ENCODE data around the gene ZNF628.
A peak's percentile ranks its signal among the peaks of the same experiment; 100 is the strongest.

The ZNF628 gene

GRCh38 chr19:55449469-55449868, 26.9 kb upstream of the ZNF628 start:
- no peak for DNase-seq (ENCODE audit: low read depth in 2 of 3, low spot score in 2 of 3)

DNA sequence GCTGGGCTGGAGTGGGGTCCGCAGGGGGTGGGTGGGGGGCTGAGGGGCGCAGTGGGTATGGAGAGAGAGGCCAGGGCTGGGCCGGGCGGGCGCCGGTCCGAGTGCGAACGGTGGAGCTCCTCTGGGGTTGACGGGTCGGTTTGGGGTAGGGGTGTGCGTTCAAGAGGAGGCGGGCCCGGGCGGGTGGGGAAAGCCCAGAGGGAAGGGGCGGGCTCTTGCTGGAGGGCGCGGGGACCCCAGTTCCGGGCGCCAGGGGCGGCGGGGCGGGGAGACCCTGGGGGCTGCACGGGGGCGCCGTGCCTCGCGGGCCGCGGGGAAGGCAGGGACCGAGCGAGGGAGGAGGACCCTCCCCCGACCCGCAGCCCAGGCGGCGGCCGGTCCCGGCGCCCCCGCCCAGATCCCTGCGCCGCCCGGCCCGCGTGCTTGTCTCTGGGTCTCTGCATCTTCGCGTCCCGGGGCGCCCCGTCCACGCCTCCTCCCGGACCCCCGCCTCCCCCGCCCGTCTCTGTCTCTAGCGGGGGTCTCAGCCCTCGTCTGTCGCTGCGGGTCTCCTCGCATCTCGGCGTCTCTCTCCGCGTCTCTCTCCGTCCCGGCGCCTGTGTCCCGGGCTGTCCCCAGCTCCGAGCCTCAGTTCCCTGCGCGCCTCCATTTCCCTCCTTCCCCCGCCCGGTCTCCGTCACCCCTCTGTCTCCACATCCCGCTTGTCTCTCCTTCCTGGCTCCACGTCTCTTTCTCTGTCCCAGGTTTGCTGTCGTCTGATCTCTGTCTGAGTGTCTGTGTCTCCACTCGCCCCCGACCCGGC, 25.1 kb upstream of the ZNF628 start:
- no peak for DNase-seq (ENCODE audit: low read depth in 2 of 3, low spot score in 2 of 3)

DNA sequence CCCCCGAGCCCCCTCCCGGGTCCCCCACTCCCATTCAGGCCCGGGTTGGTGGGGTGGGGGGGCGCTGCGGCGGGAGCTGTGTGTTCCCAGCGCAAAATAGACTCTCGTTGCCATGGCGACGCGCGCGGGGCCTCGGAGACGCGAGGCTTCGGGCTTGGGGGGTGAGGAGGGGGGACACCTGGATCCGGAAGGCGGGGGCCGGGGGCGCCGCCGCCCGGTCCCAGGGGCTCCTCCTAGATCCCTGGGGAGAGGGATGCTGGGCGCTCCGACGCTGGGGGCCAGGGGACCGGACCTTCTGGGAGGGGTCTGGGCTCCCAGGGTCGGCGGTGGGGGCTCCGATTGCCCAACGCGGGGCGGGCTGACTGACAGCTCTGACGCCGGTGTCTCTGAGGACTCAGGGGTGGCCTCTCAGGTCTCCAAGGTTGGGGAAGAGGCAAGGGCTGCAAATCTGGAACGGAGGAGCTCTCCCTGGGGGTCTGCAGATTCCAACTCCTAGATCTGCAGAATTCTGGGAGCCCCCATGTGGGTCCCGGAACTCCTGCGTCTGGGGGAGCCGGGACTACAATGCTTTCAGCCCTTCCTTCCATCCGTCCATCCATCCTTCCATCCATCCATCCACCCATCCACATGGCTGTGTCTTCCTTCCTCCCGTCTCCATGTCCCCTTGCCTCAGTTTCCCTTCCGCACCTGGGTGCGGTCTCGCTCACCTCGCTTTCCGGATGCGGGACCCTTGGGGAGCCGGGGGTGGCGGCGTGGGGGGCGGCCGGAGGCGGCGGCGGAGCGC, 24.3 kb upstream of the ZNF628 start:
- DNase-seq (ENCODE audit: low read depth in 2 of 3, low spot score in 2 of 3): no peak

DNA sequence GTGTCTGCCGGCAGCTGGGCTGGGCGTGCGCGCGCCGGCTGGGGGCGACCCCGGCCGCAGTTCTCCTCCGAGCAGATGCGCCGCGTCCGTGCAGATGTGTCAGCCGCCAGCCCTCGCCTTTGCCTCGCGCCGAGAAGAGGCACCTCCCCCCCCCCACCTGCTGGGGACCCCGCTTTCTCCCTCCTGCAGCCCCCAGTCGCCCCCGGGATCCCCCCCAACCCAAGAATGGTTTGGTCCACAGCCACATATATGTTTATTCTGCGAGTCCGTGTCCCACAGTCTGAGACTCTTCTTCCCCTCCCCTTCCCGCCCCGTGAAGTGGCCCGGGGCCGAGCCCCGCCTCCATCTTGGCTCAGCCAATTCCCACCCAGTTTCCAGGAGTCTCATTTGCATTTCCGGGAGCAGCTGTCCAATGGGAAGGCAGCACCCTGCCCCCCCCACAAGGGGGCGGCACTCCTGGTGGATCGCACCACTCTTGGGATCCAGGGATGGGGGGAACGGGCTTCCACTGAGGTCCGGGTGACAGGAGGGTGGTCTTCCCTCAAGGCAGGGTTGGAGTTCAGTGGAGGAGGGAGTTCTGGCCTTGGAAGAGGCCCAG, 23.6 kb upstream of the ZNF628 start:
- no peak for DNase-seq (ENCODE audit: low read depth in 2 of 3, low spot score in 2 of 3)

GRCh38 chr19:55453511-55454260, 22.7 kb upstream of the ZNF628 start:
- DNase-seq (ENCODE audit: low read depth in 2 of 3, low spot score in 2 of 3): no peak

DNA sequence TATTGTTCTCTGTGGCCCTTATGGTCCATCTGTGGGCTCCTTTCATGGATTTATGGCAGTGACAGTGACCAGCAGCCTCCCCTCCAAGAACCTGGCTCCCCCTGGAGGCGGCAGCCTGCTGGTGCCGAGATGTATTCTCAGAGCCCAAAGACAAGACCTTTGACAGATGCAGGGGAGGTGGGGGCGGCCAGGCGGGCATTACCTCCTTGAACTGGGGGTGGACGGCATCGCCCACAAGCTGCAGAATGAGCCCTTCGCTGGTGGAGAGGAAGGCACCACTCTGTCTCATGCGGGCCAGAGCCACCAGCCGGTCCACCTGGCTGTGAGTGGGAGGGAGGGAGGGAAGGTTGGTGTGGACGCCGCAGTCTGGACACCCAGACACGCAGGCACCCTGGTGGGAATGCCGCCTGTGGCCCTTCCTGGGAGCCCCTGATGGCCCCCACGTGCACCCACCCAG, 21.6 kb upstream of the ZNF628 start:
- no peak for DNase-seq (ENCODE audit: low read depth in 2 of 3, low spot score in 2 of 3)

DNA sequence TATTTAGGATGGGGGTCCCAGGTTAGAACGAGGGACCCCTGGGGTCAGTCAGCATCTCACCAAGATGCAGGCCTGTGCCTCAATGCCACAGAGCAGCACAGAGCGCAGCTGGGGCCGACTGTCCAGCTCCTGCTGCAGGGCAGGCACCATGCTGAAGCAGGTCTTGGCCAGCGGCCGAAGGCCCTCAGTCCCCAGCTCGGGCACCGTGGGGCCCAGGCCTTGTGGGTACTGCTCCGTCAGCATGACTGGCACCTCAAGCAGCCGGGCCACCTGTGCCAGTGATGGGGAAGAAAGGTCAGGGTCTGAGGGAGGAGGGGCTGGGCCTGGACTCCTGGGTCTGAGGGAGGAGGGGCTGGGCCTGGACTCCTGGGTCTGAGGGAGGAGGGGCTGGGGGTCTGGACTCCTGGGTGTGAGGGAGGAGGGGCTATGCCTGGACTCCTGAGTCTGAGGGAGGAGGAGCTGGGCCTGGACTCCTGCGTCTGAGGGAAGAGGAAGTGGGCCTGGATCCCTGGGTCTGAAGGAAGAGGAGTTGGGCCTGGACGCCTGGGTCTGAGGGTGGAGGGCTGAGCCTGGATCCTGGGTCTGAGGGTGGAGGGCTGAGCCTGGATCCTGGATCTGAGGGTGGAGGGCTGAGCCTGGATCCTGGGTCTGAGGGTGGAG, 20.7 kb upstream of the ZNF628 start:
- no peak for DNase-seq (ENCODE audit: low read depth in 2 of 3, low spot score in 2 of 3)

GRCh38 chr19:55456347-55456746, 20.1 kb upstream of the ZNF628 start:
- DNase-seq (ENCODE audit: low read depth in 2 of 3, low spot score in 2 of 3): no peak

GRCh38 chr19:55457683-55458457, 18.5 kb upstream of the ZNF628 start:
- DNase-seq (ENCODE audit: low read depth in 2 of 3, low spot score in 2 of 3): no peak

DNA sequence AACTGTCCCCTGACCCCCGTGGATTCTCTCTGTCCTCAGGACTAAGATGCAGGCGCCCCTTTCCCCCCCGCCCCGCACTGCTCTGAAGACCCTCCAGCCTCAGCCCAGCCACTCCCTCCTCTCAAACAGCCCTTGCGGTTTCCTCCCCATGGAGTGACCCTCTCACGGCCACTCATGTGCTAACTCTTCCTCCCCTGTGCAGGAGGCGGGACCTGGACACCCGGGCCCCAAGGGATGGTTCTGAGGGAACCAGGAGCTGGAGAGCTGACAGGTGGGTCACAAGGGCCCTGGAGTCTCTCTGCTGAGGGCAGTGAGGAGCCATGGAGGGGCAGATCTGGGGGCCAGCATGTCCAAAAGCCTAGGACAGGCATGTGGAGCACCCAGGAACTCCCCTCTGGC, 16.9 kb upstream of the ZNF628 start:
- no peak for DNase-seq (ENCODE audit: low read depth in 2 of 3, low spot score in 2 of 3)

GRCh38 chr19:55459950-55460657, 16.3 kb upstream of the ZNF628 start:
- no peak for DNase-seq (ENCODE audit: low read depth in 2 of 3, low spot score in 2 of 3)

- DNase-seq (ENCODE audit: low read depth in 2 of 3, low spot score in 2 of 3): no peak
These were observed 15.7 kb upstream of the ZNF628 start for GRCh38 chr19:55460670-55461258.

DNA sequence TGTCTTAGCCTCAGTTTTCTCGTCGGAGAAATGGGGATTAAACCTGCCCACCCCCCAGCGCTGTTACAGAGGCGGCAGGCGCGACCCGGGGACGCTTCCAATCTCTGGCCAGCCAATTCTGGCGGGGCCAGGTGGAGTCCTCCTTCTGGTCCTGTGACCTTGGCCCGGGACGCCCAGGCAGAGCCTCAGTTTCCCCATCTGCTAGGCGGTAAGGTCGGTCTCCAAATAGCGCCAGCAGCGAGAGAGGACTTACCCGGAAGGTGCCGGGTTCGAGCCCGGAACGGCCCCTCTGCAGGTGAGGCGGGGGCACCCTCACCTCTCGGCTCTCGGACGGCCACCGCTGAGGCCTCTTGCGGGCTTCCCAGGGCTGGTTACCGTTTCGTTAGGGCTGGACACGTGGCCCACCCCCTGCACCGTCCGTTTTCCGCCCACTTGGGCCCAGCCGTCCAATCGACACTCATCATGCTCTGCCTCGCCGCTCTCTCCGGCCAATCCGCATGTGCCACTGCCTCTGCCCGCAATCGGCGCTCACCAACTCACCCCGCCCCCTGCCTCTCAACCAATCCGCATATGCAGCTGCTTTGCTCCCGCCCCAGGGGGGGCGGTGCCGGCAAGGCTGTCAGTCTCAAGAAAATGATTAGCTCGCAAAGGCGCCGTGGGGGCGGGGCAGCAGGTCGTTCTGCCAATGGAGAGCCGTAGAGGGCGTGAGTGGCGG, 15.0 kb upstream of the ZNF628 start, which contains the start of gene ISOC2:
TSS of gene ISOC2 (minus strand) at position 384 of the 715 bp plus-strand sequence. CDS start 5,156 bp downstream, outside the sequence.
- DNase-seq (ENCODE audit: low read depth in 2 of 3, low spot score in 2 of 3): peak; percentile 99 to 100 (median 99)

DNA sequence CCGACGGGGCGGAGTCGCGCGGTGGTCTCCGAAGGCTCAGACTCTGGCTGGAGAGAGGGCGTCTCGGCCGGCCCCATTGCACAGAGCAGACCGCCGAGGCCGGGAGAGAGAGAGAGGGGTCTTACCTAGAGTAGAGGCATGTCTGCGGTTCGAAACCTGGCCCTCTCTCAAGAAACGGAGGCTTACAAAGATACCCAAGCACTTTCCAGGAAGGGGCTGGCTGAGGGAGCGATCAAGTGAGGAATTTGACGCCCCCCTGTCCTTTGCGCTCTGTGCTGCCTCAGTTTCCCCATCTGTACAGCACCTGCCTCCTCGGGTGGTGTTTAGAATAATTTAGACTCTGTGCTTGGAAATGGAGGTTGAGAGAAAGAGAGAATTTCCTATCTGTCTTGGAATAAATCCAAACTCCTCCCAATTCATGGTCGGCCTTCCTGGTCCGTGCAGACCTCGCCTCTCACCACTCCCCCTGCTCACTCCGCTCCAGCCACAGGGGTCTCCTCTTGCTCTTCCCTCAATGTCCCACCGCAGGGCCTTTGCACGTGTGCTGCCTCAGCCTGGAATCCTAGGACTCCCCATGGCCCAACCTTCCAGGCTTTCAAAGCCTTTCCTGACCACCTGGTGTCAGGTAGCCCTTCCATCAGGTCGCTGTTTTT, 14.3 kb upstream of the ZNF628 start:
- no peak for DNase-seq (ENCODE audit: low read depth in 2 of 3, low spot score in 2 of 3)

- DNase-seq (ENCODE audit: low read depth in 2 of 3, low spot score in 2 of 3): no peak
These were observed 13.7 kb upstream of the ZNF628 start for GRCh38 chr19:55462722-55463121.

- DNase-seq (ENCODE audit: low read depth in 2 of 3, low spot score in 2 of 3): no peak
These were observed 12.8 kb upstream of the ZNF628 start for GRCh38 chr19:55463583-55464031.

DNA sequence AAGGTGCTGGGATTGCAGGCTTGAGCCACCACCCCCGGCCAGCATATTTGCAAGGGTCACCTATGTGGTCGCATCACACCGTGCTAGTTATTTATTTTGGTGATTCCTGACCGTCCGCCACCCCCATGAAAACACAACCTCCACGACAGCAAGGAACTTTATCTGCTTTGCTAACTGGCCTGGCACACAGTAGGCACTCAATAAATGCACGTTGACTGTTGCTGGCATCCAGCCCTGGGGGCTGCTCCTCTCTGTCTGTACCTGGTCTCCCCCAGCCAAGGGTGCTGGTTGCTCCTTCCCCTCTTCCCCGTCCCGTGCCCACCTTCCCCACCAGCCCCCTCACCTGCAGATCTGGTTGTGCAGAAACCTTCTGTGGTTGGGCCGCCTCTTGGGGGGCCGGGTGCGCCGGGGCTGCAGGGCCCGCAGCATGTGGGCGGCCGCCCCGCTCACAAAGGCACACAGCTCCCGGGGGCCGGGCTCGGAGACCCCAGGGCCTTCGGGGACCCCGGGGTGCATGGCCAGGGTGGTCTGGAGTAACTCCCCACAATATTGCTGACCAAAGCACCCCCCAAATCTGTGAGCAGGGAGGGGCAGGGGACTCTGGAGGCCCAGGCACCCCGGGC, 12.3 kb upstream of the ZNF628 start:
- no peak for DNase-seq (ENCODE audit: low read depth in 2 of 3, low spot score in 2 of 3)
